T-cell (primary cell): Measurements from ENCODE around the gene STARD10. TPM values are rescaled to one million over a fixed set of nuclear protein-coding genes. Genes with fewer than 3 reads are reported as not detected.
A peak's percentile ranks its signal among the peaks of the same experiment; 100 is the strongest.

Source experiments
- ATAC-seq, 4 experiments: fragments of 200-7000 bp in 3 of 4; fragments of 150-1000 bp in 1 of 4; cut with Tn5 transposase; replicated peaks in 1 of 4; 1 replicate in 3 of 4; 2 replicates in 1 of 4; pipeline ENCODE4 v1.10.0; 2021; ENCODE audit warnings: moderate library complexity in 3 of 4, mild to moderate bottlenecking in 2 of 4, moderate number of reproducible peaks in 1 of 4
- CTCF ChIA-PET, 2 donors: fragments of 300-600 bp; sonication (Branson Sonifier 250); formaldehyde crosslinking; loops; one replicate each; lab custom pipeline; 2022; ENCODE audit warnings: antibody characterized with exemption in 2 of 2; lab: Charles Lee
- POLR2A ChIA-PET, 2 donors: fragments of 300-600 bp; sonication (Branson Sonifier 250); formaldehyde crosslinking; loops; one replicate each; lab custom pipeline; 2022; ENCODE audit warnings: antibody characterized with exemption in 2 of 2; lab: Charles Lee
- DNase-seq, 35 experiments: peaks; one replicate each; pipeline versions ENCODE4 v3.0.0 to v3.0.0-alpha.2; 2013 to 2023
- H3K27ac ChIP-seq: one replicate; pipeline ENCODE4 v1.5.1; 2013; ENCODE audit warnings: low read length
- H3K27me3 ChIP-seq, 2 experiments: replicated peaks in 1 of 2; 1 replicate in 1 of 2; 2 replicates in 1 of 2; pipeline versions ENCODE4 v1.6.1 to v1.7.0; 2013; ENCODE audit warnings: low read length in 1 of 2, mixed read lengths in 1 of 2; ENCODE audit not compliant: control insufficient read depth in 2 of 2, insufficient read depth in 2 of 2; ENCODE audit errors: extremely low read depth in 1 of 2
- H3K36me3 ChIP-seq, 2 donors: 1 replicate in 1 of 2; 2 replicates in 1 of 2; pipeline versions ENCODE4 v1.6.1 to v1.7.0; 2013; ENCODE audit warnings: low read length in 1 of 2; ENCODE audit not compliant: control insufficient read depth in 2 of 2, insufficient read depth in 1 of 2; ENCODE audit errors: extremely low read depth in 1 of 2
- H3K4me1 ChIP-seq, 2 experiments: 1 replicate in 1 of 2; 2 replicates in 1 of 2; pipeline versions ENCODE4 v1.6.1 to v1.7.0; 2013; ENCODE audit warnings: low read length in 2 of 2, mixed read lengths in 1 of 2; ENCODE audit not compliant: insufficient read depth in 2 of 2, control insufficient read depth in 1 of 2; ENCODE audit errors: extremely low read depth in 1 of 2
- H3K4me3 ChIP-seq, 2 donors: 1 replicate in 1 of 2; 2 replicates in 1 of 2; pipeline versions ENCODE4 v1.5.1 to v1.7.0; 2013; ENCODE audit warnings: mild to moderate bottlenecking in 2 of 2, low read length in 1 of 2, moderate library complexity in 1 of 2; ENCODE audit not compliant: control insufficient read depth in 1 of 2; ENCODE audit errors: extremely low read depth in 1 of 2
- H3K9me3 ChIP-seq: 2 replicates; pipeline ENCODE4 v1.7.0; 2013
- H3K27ac Mint-ChIP-seq, 2 donors: one replicate each; pipeline ENCODE4 v1.8.0; 2020 to 2021; ENCODE audit warnings: mild to moderate bottlenecking in 2 of 2, mixed read lengths in 2 of 2
- H3K27me3 Mint-ChIP-seq, 2 donors: one replicate each; pipeline ENCODE4 v1.8.0; 2021 to 2022; ENCODE audit warnings: mixed read lengths in 2 of 2
- H3K36me3 Mint-ChIP-seq: one replicate; pipeline ENCODE4 v1.8.0; 2021; ENCODE audit warnings: mixed read lengths
- H3K4me1 Mint-ChIP-seq, 3 donors: one replicate each; pipeline ENCODE4 v1.8.0; 2020 to 2022; ENCODE audit warnings: mixed read lengths in 3 of 3, mild to moderate bottlenecking in 1 of 3
- H3K4me3 Mint-ChIP-seq, 3 donors: one replicate each; pipeline ENCODE4 v1.8.0; 2020 to 2022; ENCODE audit warnings: mild to moderate bottlenecking in 3 of 3, mixed read lengths in 3 of 3, moderate library complexity in 3 of 3
- H3K9me3 Mint-ChIP-seq, 3 donors: one replicate each; pipeline ENCODE4 v1.8.0; 2020 to 2022; ENCODE audit warnings: mixed read lengths in 3 of 3
- WGBS: methylation state at CpG from one replicate; pipeline ENCODE4 v1.1.5; 2013; ENCODE audit warnings: missing lambda C conversion rate; ENCODE audit not compliant: insufficient coverage; 5-methylcytosine and 5-hydroxymethylcytosine counted together
- total RNA-seq, 35 experiments: library from RNA in 6 of 35; stranded (reverse) in 6 of 35; fragments of 120-200 nt in 1 of 35; gene quantifications; one replicate each; pipeline versions ENCODE4 v1.2.1 to v1.2.4 and lab custom pipeline; 2013 to 2026

STARD10 gene
- total RNA-seq, 5 donors from 2014 or later (not counting 1 experiment from before 2014, with no cell fraction given), result 11.1 to 24.9 (median 19.1) TPM

GRCh38 chr11:72750556-72751115 is 43.2 kb downstream of the STARD10 start:
- H3K36me3 Mint-ChIP-seq, result peaks cover 2% of the 10 kb centered on the region
- H3K4me3 Mint-ChIP-seq, result peak overlapping the region; percentile 81 to 97 (median 95)
- H3K9me3 ChIP-seq, result no peaks in the 10 kb centered on the region
- H3K4me3 ChIP-seq, result peak overlapping the region; percentile 11 to 96
- H3K27me3 Mint-ChIP-seq, result no peaks in the 10 kb centered on the region
- CTCF ChIA-PET, result no interaction called here
- WGBS, result no CpG with 5 or more reads among the region's 2 CpGs
- POLR2A ChIA-PET, result interaction anchor here (0.5 to 0.6 kb wide), 3 partner anchors 15 to 362 kb away, joined by 3 to 13 read pairs (median 7); no protein-coding TSS in a partner anchor
- no peaks in the 10 kb centered on the region for H3K27me3 ChIP-seq
- H3K36me3 ChIP-seq, result peaks cover 0 to under 1% of the 10 kb centered on the region in 2 donors
- peak overlapping the region; percentile 10 for H3K27ac ChIP-seq
- no peaks in the 10 kb centered on the region for H3K9me3 Mint-ChIP-seq
- ATAC-seq (no peak), DNase-seq (no peak)
- peaks cover 45 to 61% (median 53%) of the 10 kb centered on the region in 3 donors for H3K4me1 Mint-ChIP-seq
- peak overlapping the region; percentile 90 to 93 for H3K27ac Mint-ChIP-seq
- peaks cover 11 to 57% of the 10 kb centered on the region in 2 experiments for H3K4me1 ChIP-seq

- 100% methylated on average over 2 of the region's 9 CpGs for WGBS
- H3K27me3 ChIP-seq, result no peaks in the 10 kb centered on the region
- H3K4me3 ChIP-seq, result no peak overlapping the region
- H3K9me3 ChIP-seq, result no peaks in the 10 kb centered on the region
- H3K27me3 Mint-ChIP-seq, result no peaks in the 10 kb centered on the region
- H3K4me1 ChIP-seq, result peaks cover 11 to 61% of the 10 kb centered on the region in 2 experiments
- H3K36me3 Mint-ChIP-seq, result peaks cover 2% of the 10 kb centered on the region
- H3K36me3 ChIP-seq, result peaks cover 0 to 3% of the 10 kb centered on the region in 2 donors
- H3K27ac ChIP-seq, result no peak overlapping the region
- ATAC-seq, result no peak
- no peak for DNase-seq
- H3K9me3 Mint-ChIP-seq, result no peaks in the 10 kb centered on the region
- ChIA-PET POLR2A (interaction anchor here in 1 of 2 donors (0.6 kb wide), 3 partner anchors 14 to 42 kb away, joined by 3 to 7 read pairs (median 4); no protein-coding TSS in a partner anchor), CTCF (no interaction called here)
- peak overlapping the region in 1 of 3 donors; percentile 95 for H3K4me3 Mint-ChIP-seq
- no peak overlapping the region for H3K27ac Mint-ChIP-seq
- H3K4me1 Mint-ChIP-seq, result peaks cover 45 to 61% (median 53%) of the 10 kb centered on the region in 3 donors
These were observed 43.8 kb downstream of the STARD10 start for GRCh38 chr11:72750086-72750485.

- H3K27me3 Mint-ChIP-seq, result no peaks in the 10 kb centered on the region
- peaks cover 58 to 72% (median 66%) of the 10 kb centered on the region in 3 donors for H3K4me1 Mint-ChIP-seq
- ATAC-seq (no peak), DNase-seq (no peak)
- H3K9me3 Mint-ChIP-seq, result no peaks in the 10 kb centered on the region
- peaks cover 2% of the 10 kb centered on the region for H3K36me3 Mint-ChIP-seq
- 97% methylated on average over 5 of the region's 6 CpGs for WGBS
- no peak overlapping the region for H3K4me3 ChIP-seq
- H3K27ac Mint-ChIP-seq, result peak overlapping the region in 1 of 2 donors; percentile 58
- no peak overlapping the region for H3K27ac ChIP-seq
- H3K36me3 ChIP-seq, result peaks cover 0 to 3% of the 10 kb centered on the region in 2 donors
- H3K4me1 ChIP-seq, result peaks cover 9 to 72% of the 10 kb centered on the region in 2 experiments
- ChIA-PET POLR2A (interaction anchor here in 1 of 2 donors (0.6 kb wide), 1 partner anchor 41 kb away, joined by 3 read pairs; no protein-coding TSS in a partner anchor), CTCF (no interaction called here)
- no peak overlapping the region for H3K4me3 Mint-ChIP-seq
- no peaks in the 10 kb centered on the region for H3K27me3 ChIP-seq
- H3K9me3 ChIP-seq, result no peaks in the 10 kb centered on the region
These were observed 46.5 kb downstream of the STARD10 start for GRCh38 chr11:72747289-72747855.

GRCh38 chr11:72746821-72747220 is 47.0 kb downstream of the STARD10 start:
- ChIA-PET POLR2A (interaction anchor here in 1 of 2 donors (0.6 kb wide), 1 partner anchor 41 kb away, joined by 3 read pairs; no protein-coding TSS in a partner anchor), CTCF (no interaction called here)
- DNase-seq (no peak), ATAC-seq (no peak)
- Mint-ChIP-seq H3K36me3 (peaks cover 2% of the 10 kb centered on the region), H3K4me1 (peaks cover 62 to 76% (median 72%) of the 10 kb centered on the region in 3 donors), H3K27me3 (no peaks in the 10 kb centered on the region), H3K9me3 (no peaks in the 10 kb centered on the region), H3K27ac (peak overlapping the region in 1 of 2 donors; percentile 58), H3K4me3 (no peak overlapping the region)
- no peak overlapping the region for H3K27ac ChIP-seq
- H3K36me3 ChIP-seq, result peaks cover 0 to 3% of the 10 kb centered on the region in 2 donors
- H3K4me1 ChIP-seq, result peaks cover 9 to 74% of the 10 kb centered on the region in 2 experiments
- no peak overlapping the region for H3K4me3 ChIP-seq
- WGBS, result 92% methylated on average over 2 of the region's 3 CpGs
- no peaks in the 10 kb centered on the region for H3K27me3 ChIP-seq
- no peaks in the 10 kb centered on the region for H3K9me3 ChIP-seq

GRCh38 chr11:72745925-72746550 is 47.8 kb downstream of the STARD10 start:
- Mint-ChIP-seq H3K4me1 (peaks cover 64 to 78% (median 75%) of the 10 kb centered on the region in 3 donors), H3K36me3 (peaks cover 2% of the 10 kb centered on the region), H3K27ac (no peak overlapping the region), H3K27me3 (no peaks in the 10 kb centered on the region), H3K4me3 (no peak overlapping the region), H3K9me3 (no peaks in the 10 kb centered on the region)
- CTCF ChIA-PET, result no interaction called here
- Histone ChIP-seq H3K27me3 (no peaks in the 10 kb centered on the region), H3K9me3 (no peaks in the 10 kb centered on the region), H3K4me1 (peaks cover 2 to 74% of the 10 kb centered on the region in 2 experiments), H3K27ac (no peak overlapping the region), H3K36me3 (peaks cover 0 to 3% of the 10 kb centered on the region in 2 donors), H3K4me3 (no peak overlapping the region)
- POLR2A ChIA-PET, result interaction anchor here in 1 of 2 donors (1.1 kb wide), 1 partner anchor 227 kb away, joined by 6 read pairs; no protein-coding TSS in a partner anchor
- no peak for ATAC-seq
- DNase-seq, result no peak
- WGBS, result 95% methylated on average over 9 of the region's 11 CpGs

- no peaks in the 10 kb centered on the region for H3K9me3 Mint-ChIP-seq
- POLR2A ChIA-PET, result interaction anchor here in 1 of 2 donors (1.1 kb wide), 1 partner anchor 228 kb away, joined by 6 read pairs; no protein-coding TSS in a partner anchor
- no peak overlapping the region for H3K4me3 Mint-ChIP-seq
- peaks cover 2% of the 10 kb centered on the region for H3K36me3 Mint-ChIP-seq
- DNase-seq (no peak), ATAC-seq (no peak)
- CTCF ChIA-PET, result no interaction called here
- Histone ChIP-seq H3K4me1 (peaks cover 0 to 74% of the 10 kb centered on the region in 2 experiments), H3K27ac (no peak overlapping the region), H3K4me3 (no peak overlapping the region), H3K36me3 (peaks cover 0 to 3% of the 10 kb centered on the region in 2 donors), H3K27me3 (no peaks in the 10 kb centered on the region), H3K9me3 (no peaks in the 10 kb centered on the region)
- H3K4me1 Mint-ChIP-seq, result peaks cover 64 to 78% (median 75%) of the 10 kb centered on the region in 3 donors
- H3K27me3 Mint-ChIP-seq, result no peaks in the 10 kb centered on the region
- no peak overlapping the region for H3K27ac Mint-ChIP-seq
- 100% methylated on average over 4 of the region's 5 CpGs for WGBS
These were observed 48.3 kb downstream of the STARD10 start for GRCh38 chr11:72745511-72745910.
